HCT116 (cell line): ENCODE results near the gene GGTLC2.
"Not testable (repeated sequence)": the region's sequence is repeated elsewhere in the genome, so short reads cannot be mapped to it uniquely, and the experiment has no call there.

ENCODE experiments used
- CTCF ChIP-seq, 3 experiments: fragments of 200-600 bp in 1 of 3; sonication (generic) in 1 of 3; IDR thresholded peaks in 2 of 3; conservative IDR thresholded peaks in 1 of 3; 2 replicates each; pipeline ENCODE4 v1.5.1; 2012 to 2017; ENCODE audit warnings: low read depth in 2 of 3, low read length in 2 of 3, antibody characterized with exemption in 1 of 3, borderline replicate concordance in 1 of 3, control low read depth in 1 of 3, mild to moderate bottlenecking in 1 of 3, mixed read lengths in 1 of 3, mixed run types in 1 of 3, moderate library complexity in 1 of 3; ENCODE audit not compliant: insufficient read depth in 1 of 3
- EZH2 ChIP-seq: fragments of 200-600 bp; sonication (generic); IDR thresholded peaks from 2 replicates; pipeline ENCODE4 v1.6.1; 2017; ENCODE audit warnings: antibody characterized with exemption, mixed run types
- MAX ChIP-seq: IDR thresholded peaks from 2 replicates; pipeline ENCODE4 v1.6.1; 2012
- POLR2A ChIP-seq: IDR thresholded peaks from 2 replicates; pipeline ENCODE4 v1.7.0; 2011; ENCODE audit warnings: borderline replicate concordance; ENCODE audit not compliant: insufficient read depth, insufficient read length; ENCODE audit errors: extremely low read depth
- POLR2AphosphoS5 ChIP-seq: IDR thresholded peaks from 2 replicates; pipeline ENCODE4 v1.6.1; 2011; ENCODE audit warnings: mild to moderate bottlenecking, low read depth, low read length, moderate library complexity
- RAD21 ChIP-seq: IDR thresholded peaks from 2 replicates; pipeline ENCODE4 v1.6.1; 2012; ENCODE audit warnings: low read depth, mild to moderate bottlenecking
- YY1 ChIP-seq: IDR thresholded peaks from 2 replicates; pipeline ENCODE4 v1.6.1; 2011; ENCODE audit warnings: low read length, low read depth, moderate library complexity, mild to moderate bottlenecking; ENCODE audit not compliant: insufficient replicate concordance; ENCODE audit errors: extremely low read depth
- ZNF274 ChIP-seq: fragments of 200-500 bp; sonication (Bioruptor generic); IDR thresholded peaks from 2 replicates; pipeline ENCODE4 v1.6.1; 2014; ENCODE audit warnings: mild to moderate bottlenecking, low read depth, low read length, inconsistent platforms

- TF ChIP-seq POLR2A; MAX; CTCF (IDR thresholded peaks at IDR 0.05 in 2 of 3, conservative IDR thresholded peaks at IDR 0.05 in 1 of 3; ENCODE audit: borderline replicate concordance in 1 of 3, insufficient read depth in 1 of 3, low read depth in 2 of 3, low read length in 2 of 3); RAD21; EZH2; YY1; POLR2AphosphoS5; ZNF274: not testable (repeated sequence)
These were observed 6.5 kb downstream of the GGTLC2 start for GRCh38 chr22:22650803-22651515.
